Kidney capillary endothelial cell (primary cell): Measurements from ENCODE around the gene PMFBP1.

Source experiments
- DNase-seq: peaks from one replicate; pipeline ENCODE4 v3.0.0-alpha.2; 2018; ENCODE audit warnings: low spot score

Gene PMFBP1

GRCh38 chr16:72188541-72188940 is 16.6 kb upstream of the PMFBP1 start:
- no peak for DNase-seq

GRCh38 chr16:72187551-72187950 is 15.6 kb upstream of the PMFBP1 start:
- DNase-seq: no peak

GRCh38 chr16:72182976-72183375 is 11.0 kb upstream of the PMFBP1 start:
- DNase-seq: peak; percentile 10

GRCh38 chr16:72179204-72179970 is 7.4 kb upstream of the PMFBP1 start:
- no peak for DNase-seq

GRCh38 chr16:72174726-72175125 is 2.8 kb upstream of the PMFBP1 start:
- no peak for DNase-seq

GRCh38 chr16:72173997-72174396 is 2.0 kb upstream of the PMFBP1 start:
- DNase-seq: no peak

GRCh38 chr16:72171236-72171635 is 719 bp downstream of the PMFBP1 start:
- DNase-seq: no peak

- DNase-seq: no peak
Measured at GRCh38 chr16:72169708-72170107, 2.2 kb downstream of the PMFBP1 start.

GRCh38 chr16:72168365-72168764 is 3.6 kb downstream of the PMFBP1 start:
- no peak for DNase-seq

- DNase-seq: no peak
Measured at GRCh38 chr16:72166954-72167561, 4.9 kb downstream of the PMFBP1 start.

- no peak for DNase-seq
Measured at GRCh38 chr16:72166151-72166550, 5.8 kb downstream of the PMFBP1 start.

- DNase-seq: no peak
Measured at GRCh38 chr16:72164691-72165090, 7.3 kb downstream of the PMFBP1 start.

GRCh38 chr16:72162105-72162692 is 9.8 kb downstream of the PMFBP1 start:
- DNase-seq: no peak

GRCh38 chr16:72159801-72160200 is 12.2 kb downstream of the PMFBP1 start:
- DNase-seq: no peak

- DNase-seq: no peak
Measured at GRCh38 chr16:72159386-72159785, 12.6 kb downstream of the PMFBP1 start.

- no peak for DNase-seq
Measured at GRCh38 chr16:72149676-72150464, 22.1 kb downstream of the PMFBP1 start.

GRCh38 chr16:72142476-72142875 is 29.5 kb downstream of the PMFBP1 start:
- DNase-seq: no peak

GRCh38 chr16:72139908-72140307 is 32.0 kb downstream of the PMFBP1 start:
- DNase-seq: no peak

GRCh38 chr16:72138064-72138572 is 33.8 kb downstream of the PMFBP1 start:
- DNase-seq: no peak

GRCh38 chr16:72137380-72138063 is 34.4 kb downstream of the PMFBP1 start:
- no peak for DNase-seq

GRCh38 chr16:72134507-72134906 is 37.4 kb downstream of the PMFBP1 start:
- no peak for DNase-seq

GRCh38 chr16:72132726-72133125 is 39.2 kb downstream of the PMFBP1 start:
- DNase-seq: no peak
